Caco-2 (cell line): ENCODE results near the gene ART1. TPM values are rescaled to one million over a fixed set of nuclear protein-coding genes. Genes with fewer than 3 reads are reported as not detected.

Experiments
- BruUV-seq: library from RNA; stranded (reverse); fragments of 400-500 nt; replicated peaks from 2 replicates; lab custom pipeline; 2021; lab: Mats Ljungman, UMichigan
- CTCF ChIA-PET: fragments of 300-600 bp; sonication (Branson Sonifier 250); formaldehyde crosslinking; loops from one replicate; lab custom pipeline; 2022; ENCODE audit warnings: antibody characterized with exemption; lab: Charles Lee
- POLR2A ChIA-PET: fragments of 300-600 bp; sonication (Branson Sonifier 250); formaldehyde crosslinking; loops from one replicate; lab custom pipeline; 2022; ENCODE audit warnings: antibody characterized with exemption; lab: Charles Lee
- DNase-seq, 2 experiments: peaks; one replicate each; pipeline versions ENCODE4 v3.0.0 to v3.0.0-alpha.2; 2020 to 2022
- H3K27me3 ChIP-seq: replicated peaks from 2 replicates; pipeline ENCODE4 v1.6.0; 2011; ENCODE audit warnings: low read length; ENCODE audit not compliant: control insufficient read depth, insufficient read depth
- H3K36me3 ChIP-seq: 2 replicates; pipeline ENCODE4 v1.5.1; 2011; ENCODE audit warnings: low read length; ENCODE audit not compliant: control insufficient read depth, insufficient read depth
- H3K4me1 ChIP-seq: fragments of 250-450 bp; sonication (Bioruptor Pico); 2 replicates; pipeline ENCODE4 v1.5.1; 2020; ENCODE audit warnings: mild to moderate bottlenecking
- H3K4me3 ChIP-seq: 2 replicates; pipeline ENCODE4 v1.5.1; 2011; ENCODE audit warnings: low read depth, mild to moderate bottlenecking, control low read depth, low read length
- H3K9me3 ChIP-seq: fragments of 250-450 bp; sonication (Bioruptor Pico); 2 replicates; pipeline ENCODE4 v1.5.1; 2020; ENCODE audit warnings: mild to moderate bottlenecking, moderate library complexity
- H3K27ac Mint-ChIP-seq: one replicate; pipeline ENCODE4 v1.8.0; 2022; ENCODE audit warnings: mixed read lengths; ENCODE audit not compliant: unreplicated experiment
- H3K27me3 Mint-ChIP-seq: one replicate; pipeline ENCODE4 v1.8.0; 2022; ENCODE audit warnings: mixed read lengths; ENCODE audit not compliant: insufficient read depth, unreplicated experiment
- H3K36me3 Mint-ChIP-seq: one replicate; pipeline ENCODE4 v1.8.0; 2022; ENCODE audit warnings: mild to moderate bottlenecking, mixed read lengths; ENCODE audit not compliant: insufficient read depth, unreplicated experiment
- H3K4me1 Mint-ChIP-seq: one replicate; pipeline ENCODE4 v1.8.0; 2022; ENCODE audit warnings: low read depth, mixed read lengths; ENCODE audit not compliant: unreplicated experiment
- H3K4me3 Mint-ChIP-seq: one replicate; pipeline ENCODE4 v1.8.0; 2022; ENCODE audit warnings: mild to moderate bottlenecking, moderate library complexity, mixed read lengths; ENCODE audit not compliant: unreplicated experiment
- H3K9me3 Mint-ChIP-seq: one replicate; pipeline ENCODE4 v1.8.0; 2022; ENCODE audit warnings: mixed read lengths; ENCODE audit not compliant: unreplicated experiment
- intact Hi-C: fragments of 100-400 bp; cut with micrococcal nuclease; formaldehyde crosslinking; loops from one replicate; pipeline ENCODE4 v1.10.0; 2022; ENCODE audit not compliant: unreplicated experiment
- total RNA-seq: library from RNA; stranded (reverse); gene quantifications from 2 replicates; pipeline ENCODE4 v1.2.3, GENCODE V29; 2022
- TF ChIP-seq, protein P1 (sequence below), 2 experiments: fragments of 200-600 bp in 1 of 2; IDR thresholded peaks; 1 replicate in 1 of 2; 2 replicates in 1 of 2; pipeline versions ENCODE4 v1.5.1 to v1.8.0; 2011 to 2022; ENCODE audit warnings: antibody characterized with exemption in 1 of 2, control low read depth in 1 of 2, inconsistent platforms in 1 of 2, low read depth in 1 of 2, low read length in 1 of 2, mild to moderate bottlenecking in 1 of 2, moderate library complexity in 1 of 2; ENCODE audit not compliant: insufficient read depth in 1 of 2, severe bottlenecking in 1 of 2, unreplicated experiment in 1 of 2

Gene ART1
- total RNA-seq, 1 experiment from 2014 or later = not detected

- Mint-ChIP-seq H3K27ac (no peak overlapping the region), H3K27me3 (no peaks in the 10 kb centered on the region), H3K9me3 (no peaks in the 10 kb centered on the region), H3K4me1 (no peaks in the 10 kb centered on the region), H3K36me3 (peaks cover 87% of the 10 kb centered on the region), H3K4me3 (no peak overlapping the region)
- H3K27me3 ChIP-seq = no peaks in the 10 kb centered on the region
- POLR2A ChIA-PET = no interaction called here
- no peak overlapping the region for H3K4me3 ChIP-seq
- H3K4me1 ChIP-seq = no peaks in the 10 kb centered on the region
- H3K36me3 ChIP-seq = peaks cover 5% of the 10 kb centered on the region
- TF ChIP-seq, protein P1, sequence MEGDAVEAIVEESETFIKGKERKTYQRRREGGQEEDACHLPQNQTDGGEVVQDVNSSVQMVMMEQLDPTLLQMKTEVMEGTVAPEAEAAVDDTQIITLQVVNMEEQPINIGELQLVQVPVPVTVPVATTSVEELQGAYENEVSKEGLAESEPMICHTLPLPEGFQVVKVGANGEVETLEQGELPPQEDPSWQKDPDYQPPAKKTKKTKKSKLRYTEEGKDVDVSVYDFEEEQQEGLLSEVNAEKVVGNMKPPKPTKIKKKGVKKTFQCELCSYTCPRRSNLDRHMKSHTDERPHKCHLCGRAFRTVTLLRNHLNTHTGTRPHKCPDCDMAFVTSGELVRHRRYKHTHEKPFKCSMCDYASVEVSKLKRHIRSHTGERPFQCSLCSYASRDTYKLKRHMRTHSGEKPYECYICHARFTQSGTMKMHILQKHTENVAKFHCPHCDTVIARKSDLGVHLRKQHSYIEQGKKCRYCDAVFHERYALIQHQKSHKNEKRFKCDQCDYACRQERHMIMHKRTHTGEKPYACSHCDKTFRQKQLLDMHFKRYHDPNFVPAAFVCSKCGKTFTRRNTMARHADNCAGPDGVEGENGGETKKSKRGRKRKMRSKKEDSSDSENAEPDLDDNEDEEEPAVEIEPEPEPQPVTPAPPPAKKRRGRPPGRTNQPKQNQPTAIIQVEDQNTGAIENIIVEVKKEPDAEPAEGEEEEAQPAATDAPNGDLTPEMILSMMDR (IDR thresholded peaks at IDR 0.05; ENCODE audit: insufficient read depth in 1 of 2, low read depth in 1 of 2, low read length in 1 of 2, severe bottlenecking in 1 of 2, unreplicated experiment in 1 of 2) = no peak
- CTCF ChIA-PET = no interaction called here
- no peak for DNase-seq
- intact Hi-C loops = no loop called here
- H3K9me3 ChIP-seq = no peaks in the 10 kb centered on the region
- no TSS peak for BruUV-seq
These were observed 55.5 kb downstream of the ART1 start for GRCh38 chr11:3700410-3700809.

- peaks cover 5% of the 10 kb centered on the region for H3K36me3 ChIP-seq
- BruUV-seq = no TSS peak
- H3K4me3 Mint-ChIP-seq = no peak overlapping the region
- TF ChIP-seq, protein P1 (IDR thresholded peaks at IDR 0.05; ENCODE audit: insufficient read depth in 1 of 2, low read depth in 1 of 2, low read length in 1 of 2, severe bottlenecking in 1 of 2, unreplicated experiment in 1 of 2) = no peak
- no peak overlapping the region for H3K4me3 ChIP-seq
- intact Hi-C loops = no loop called here
- POLR2A ChIA-PET = no interaction called here
- no peaks in the 10 kb centered on the region for H3K27me3 Mint-ChIP-seq
- DNase-seq = no peak
- no peaks in the 10 kb centered on the region for H3K4me1 ChIP-seq
- H3K27ac Mint-ChIP-seq = no peak overlapping the region
- H3K4me1 Mint-ChIP-seq = no peaks in the 10 kb centered on the region
- no peaks in the 10 kb centered on the region for H3K9me3 Mint-ChIP-seq
- no peaks in the 10 kb centered on the region for H3K27me3 ChIP-seq
- H3K36me3 Mint-ChIP-seq = peaks cover 87% of the 10 kb centered on the region
- no peaks in the 10 kb centered on the region for H3K9me3 ChIP-seq
- CTCF ChIA-PET = no interaction called here
These were observed 56.0 kb downstream of the ART1 start for GRCh38 chr11:3700910-3701309.

DNA sequence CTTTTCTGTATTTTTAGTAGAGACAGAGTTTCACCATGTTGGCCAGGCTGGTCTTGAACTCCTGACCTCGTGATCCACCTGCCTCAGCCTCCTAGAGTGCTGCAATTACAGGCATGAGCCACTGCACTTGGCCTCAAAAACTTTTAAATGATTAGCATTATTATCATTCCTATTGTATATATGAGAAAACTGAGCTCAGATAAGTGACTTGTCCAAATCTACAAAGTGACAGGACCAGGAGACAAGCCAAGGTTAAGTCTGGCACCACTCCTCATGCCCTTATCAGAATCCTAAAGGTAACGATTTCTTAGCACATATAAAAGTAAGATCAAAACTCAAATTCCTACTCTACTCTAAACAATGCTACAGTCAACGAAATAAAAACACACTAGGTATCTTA, 58.5 kb downstream of the ART1 start:
- BruUV-seq = no TSS peak
- Mint-ChIP-seq H3K27me3 (no peaks in the 10 kb centered on the region), H3K27ac (no peak overlapping the region), H3K4me1 (peaks cover 7% of the 10 kb centered on the region), H3K36me3 (peaks cover 95% of the 10 kb centered on the region), H3K9me3 (no peaks in the 10 kb centered on the region), H3K4me3 (no peak overlapping the region)
- no peak for DNase-seq
- intact Hi-C loops = no loop called here
- Histone ChIP-seq H3K4me3 (no peak overlapping the region), H3K9me3 (no peaks in the 10 kb centered on the region), H3K4me1 (peaks cover 12% of the 10 kb centered on the region; the same call in 1 of the 2 replicates), H3K27me3 (no peaks in the 10 kb centered on the region), H3K36me3 (peaks cover 5% of the 10 kb centered on the region)
- ChIA-PET POLR2A (no interaction called here), CTCF (no interaction called here)
- TF ChIP-seq, protein P1 (IDR thresholded peaks at IDR 0.05; ENCODE audit: insufficient read depth in 1 of 2, low read depth in 1 of 2, low read length in 1 of 2, severe bottlenecking in 1 of 2, unreplicated experiment in 1 of 2) = no peak
